HEK293 (cell line): ENCODE data around the gene SLC9A2.

Experiments used
- CTCF ChIP-seq: fragments of 450-650 bp; formaldehyde crosslinking; IDR thresholded peaks from 2 replicates; pipeline ENCODE4 v1.5.1; 2016; ENCODE audit warnings: missing biosample characterization, missing genetic modification characterization
- REST ChIP-seq: fragments of 450-650 bp; formaldehyde crosslinking; IDR thresholded peaks from 2 replicates; pipeline ENCODE4 v1.5.1; 2016; ENCODE audit warnings: missing biosample characterization, missing genetic modification characterization
- ZNF157 ChIP-seq: fragments of 450-650 bp; formaldehyde crosslinking; IDR thresholded peaks from 2 replicates; pipeline ENCODE4 v1.5.1; 2016; ENCODE audit warnings: missing biosample characterization, missing genetic modification characterization
- ZNF184 ChIP-seq: fragments of 450-650 bp; IDR thresholded peaks from 2 replicates; pipeline ENCODE4 v1.5.1; 2018; ENCODE audit warnings: missing biosample characterization, mild to moderate bottlenecking, missing genetic modification characterization
- ZNF274 ChIP-seq, 2 experiments: fragments of 200-500 bp in 1 of 2; fragments of 450-650 bp in 1 of 2; sonication (Bioruptor generic) in 1 of 2; formaldehyde crosslinking in 1 of 2; IDR thresholded peaks; 2 replicates each; pipeline versions ENCODE4 v1.5.1 to v1.6.1; 2014 to 2016; ENCODE audit warnings: borderline replicate concordance in 1 of 2, inconsistent platforms in 1 of 2, low read length in 1 of 2, missing biosample characterization in 1 of 2, missing genetic modification characterization in 1 of 2
- ZNF416 ChIP-seq: fragments of 450-650 bp; formaldehyde crosslinking; IDR thresholded peaks from 2 replicates; pipeline ENCODE4 v1.5.1; 2016; ENCODE audit warnings: missing biosample characterization, missing genetic modification characterization
- ZNF514 ChIP-seq: fragments of 450-650 bp; formaldehyde crosslinking; IDR thresholded peaks from 2 replicates; pipeline ENCODE4 v1.5.1; 2016; ENCODE audit warnings: missing biosample characterization, missing genetic modification characterization
- ZNF518A ChIP-seq: fragments of 450-650 bp; formaldehyde crosslinking; conservative IDR thresholded peaks from 2 replicates; pipeline ENCODE4 v1.5.1; 2016; ENCODE audit warnings: low read depth, missing biosample characterization, missing genetic modification characterization
- ZNF785 ChIP-seq: fragments of 450-650 bp; formaldehyde crosslinking; IDR thresholded peaks from 2 replicates; pipeline ENCODE4 v1.5.1; 2016; ENCODE audit warnings: missing biosample characterization, missing genetic modification characterization
- ZNF791 ChIP-seq: fragments of 450-650 bp; formaldehyde crosslinking; IDR thresholded peaks from 2 replicates; pipeline ENCODE4 v1.5.1; 2016; ENCODE audit warnings: missing biosample characterization, missing genetic modification characterization

GRCh38 chr2:102635317-102635716, 16.0 kb downstream of the SLC9A2 start:
- TF ChIP-seq ZNF791 (tag by site-specific recombination) = no peak
- TF ChIP-seq CTCF (tag by site-specific recombination) = no peak
- no peak for TF ChIP-seq ZNF518A (tag by site-specific recombination)
- no peak for TF ChIP-seq ZNF514 (tag by site-specific recombination)
- TF ChIP-seq ZNF184 (tag by site-specific recombination) = no peak
- TF ChIP-seq ZNF416 (tag by site-specific recombination) = no peak
- no peak for TF ChIP-seq ZNF274 (IDR thresholded peaks at IDR 0.05; ENCODE audit: low read length)
- no peak for TF ChIP-seq ZNF274 (tag by site-specific recombination; IDR thresholded peaks at IDR 0.05; ENCODE audit: borderline replicate concordance)
- TF ChIP-seq ZNF785 (tag by site-specific recombination) = no peak
- TF ChIP-seq ZNF157 (tag by site-specific recombination) = no peak
- no peak for TF ChIP-seq REST
